GM10847 (cell line): Measurements from ENCODE around the gene KREMEN1.

Source experiments
- POLR2A ChIP-seq: IDR thresholded peaks from 2 replicates; pipeline ENCODE4 v1.6.1; 2011; ENCODE audit not compliant: insufficient read length; ENCODE audit errors: extremely low read depth

Gene KREMEN1

GRCh38 chr22:29204455-29205183 lies 131.8 kb downstream of the KREMEN1 start:
- TF ChIP-seq POLR2A = no peak

DNA sequence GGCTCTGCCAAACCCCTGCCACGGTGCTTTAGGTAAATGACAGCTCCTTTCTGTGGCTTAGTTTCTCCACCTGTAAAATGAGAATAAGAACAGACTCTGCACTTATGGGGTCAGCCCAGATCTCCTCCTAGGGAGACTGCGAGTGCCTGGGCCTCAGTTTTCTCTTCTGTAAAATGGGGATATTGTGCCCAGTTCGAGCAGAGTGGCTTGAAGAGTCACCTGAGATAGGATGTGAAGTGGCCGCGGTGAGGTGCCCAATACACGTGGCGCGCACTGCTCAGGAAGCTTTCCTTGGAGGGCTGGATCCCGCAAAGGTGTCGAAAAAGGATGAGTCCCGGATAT lies 132.4 kb downstream of the KREMEN1 start:
- no peak for TF ChIP-seq POLR2A

- TF ChIP-seq POLR2A = no peak
Observed at GRCh38 chr22:29205594-29206371, 132.9 kb downstream of the KREMEN1 start, which contains the start of gene EMID1. TSS of gene EMID1 (plus strand) at chr22:29205896. CDS start at chr22:29206039, 143 bp downstream.

GRCh38 chr22:29206372-29207242 lies 133.8 kb downstream of the KREMEN1 start:
- TF ChIP-seq POLR2A = no peak

DNA sequence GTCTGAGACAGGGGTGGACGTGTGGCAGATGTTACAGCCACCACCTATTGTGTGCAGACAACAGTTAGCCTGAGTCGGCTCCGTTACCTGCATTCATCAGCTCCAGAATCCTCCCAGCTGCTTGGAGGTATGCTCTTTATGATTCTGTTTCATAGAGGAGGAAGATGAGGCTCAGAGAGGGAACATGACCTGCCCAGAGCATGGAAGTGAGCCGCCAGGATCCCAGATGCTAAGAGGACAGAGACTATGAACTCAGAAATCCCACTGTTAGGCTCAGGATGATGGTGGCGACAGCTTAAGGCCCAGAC lies 134.4 kb downstream of the KREMEN1 start:
- no peak for TF ChIP-seq POLR2A

GRCh38 chr22:29207562-29208501 lies 135.0 kb downstream of the KREMEN1 start:
- TF ChIP-seq POLR2A = no peak

GRCh38 chr22:29208502-29208862 lies 135.6 kb downstream of the KREMEN1 start:
- TF ChIP-seq POLR2A = no peak

DNA sequence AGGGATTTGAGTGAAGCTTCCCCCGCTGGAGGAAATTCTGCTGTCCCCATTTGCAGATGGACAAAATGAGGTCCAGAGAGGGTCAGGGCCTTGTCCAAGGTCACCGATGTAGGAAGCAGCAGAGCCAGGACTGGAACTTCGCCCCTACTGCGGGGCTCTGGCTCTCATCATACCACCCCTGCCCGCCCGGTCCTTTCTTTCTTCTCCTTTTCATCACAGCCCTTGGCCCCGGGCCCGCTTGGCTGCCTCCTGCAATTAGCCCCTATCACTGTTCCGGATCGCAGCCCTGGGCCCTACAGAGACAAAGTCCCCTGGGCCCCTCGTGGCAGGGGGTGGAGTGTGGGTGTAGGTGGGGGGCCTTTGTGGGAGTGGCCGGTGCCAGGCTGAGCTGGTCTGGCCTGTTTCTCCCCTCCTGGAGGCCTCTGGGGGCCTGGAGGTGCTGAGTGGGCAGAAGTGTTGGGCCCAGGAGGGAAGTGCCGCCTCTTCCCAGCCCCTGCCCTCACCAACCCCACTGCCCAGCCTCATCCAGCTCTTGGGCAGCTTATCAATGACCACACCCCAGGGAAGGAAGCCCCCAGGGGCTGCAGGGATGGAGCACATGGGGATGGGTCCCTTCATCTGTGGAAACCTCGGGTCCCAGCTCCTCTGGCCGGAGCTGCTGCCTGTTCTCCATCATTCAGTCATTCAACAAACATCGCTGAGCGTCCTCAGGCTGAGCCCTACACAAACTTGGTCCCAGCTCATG lies 136.2 kb downstream of the KREMEN1 start:
- no peak for TF ChIP-seq POLR2A

- TF ChIP-seq POLR2A = no peak
Observed at GRCh38 chr22:29209624-29209929, 136.7 kb downstream of the KREMEN1 start.

DNA sequence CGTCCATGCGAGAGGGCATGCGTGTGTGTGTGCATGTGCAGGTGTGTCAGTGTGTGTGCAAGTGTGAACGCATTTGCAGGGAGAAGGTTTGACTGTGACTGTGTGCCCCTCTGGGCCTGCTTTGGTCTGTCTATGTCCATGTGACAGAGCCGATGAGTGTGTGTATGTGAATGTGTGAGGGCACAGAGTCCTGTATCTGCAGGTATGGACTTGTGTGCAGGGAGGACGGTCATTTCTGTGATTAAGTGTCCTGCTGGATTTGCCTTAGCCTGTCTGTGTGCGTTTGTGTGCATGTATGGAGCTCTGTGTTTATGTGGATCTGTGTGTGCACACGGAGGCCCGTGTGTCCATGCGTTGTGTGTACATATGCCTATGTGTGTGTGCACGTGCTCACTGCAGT lies 138.2 kb downstream of the KREMEN1 start:
- no peak for TF ChIP-seq POLR2A

- TF ChIP-seq POLR2A = no peak
Observed at GRCh38 chr22:29211466-29211865, 138.6 kb downstream of the KREMEN1 start.

DNA sequence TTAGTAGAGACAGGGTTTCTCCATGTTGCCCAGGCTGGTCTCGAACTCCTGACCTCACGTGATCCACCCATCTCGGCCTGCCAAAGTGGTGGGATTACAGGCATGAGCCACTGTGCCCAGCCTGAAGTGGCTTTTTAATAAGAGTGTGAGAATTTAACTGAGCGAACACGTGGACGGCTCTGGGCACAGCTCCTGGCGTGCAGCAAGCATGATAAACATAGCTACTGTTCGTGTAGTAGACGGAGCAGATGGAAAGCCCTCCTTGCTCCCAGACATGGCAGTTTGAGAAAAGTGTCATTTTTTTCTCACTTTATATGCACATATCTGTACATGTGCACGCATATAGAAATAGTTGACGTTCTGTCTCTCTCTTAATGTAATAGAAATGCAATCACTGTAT lies 139.9 kb downstream of the KREMEN1 start:
- TF ChIP-seq POLR2A = no peak

DNA sequence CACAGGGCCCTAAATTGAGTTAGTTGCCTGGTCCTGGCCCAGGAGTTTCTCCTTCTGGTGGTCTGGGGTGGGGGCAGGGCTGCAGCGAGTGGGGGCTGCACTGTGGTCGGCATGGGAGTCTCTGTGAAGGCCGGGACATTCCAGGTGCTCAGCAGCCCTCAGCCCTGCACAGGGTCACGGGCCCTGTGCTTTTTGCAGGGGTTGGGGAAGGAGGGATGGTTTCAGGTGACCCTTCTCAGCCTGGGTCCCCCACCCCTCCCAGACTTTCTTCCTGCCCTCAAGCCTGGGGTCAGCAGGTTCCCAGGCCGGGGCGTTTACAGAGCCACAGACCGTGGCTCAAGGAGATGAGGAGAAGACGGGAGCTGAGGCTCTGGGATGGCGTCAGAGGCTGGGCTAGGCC lies 140.7 kb downstream of the KREMEN1 start:
- no peak for TF ChIP-seq POLR2A

DNA sequence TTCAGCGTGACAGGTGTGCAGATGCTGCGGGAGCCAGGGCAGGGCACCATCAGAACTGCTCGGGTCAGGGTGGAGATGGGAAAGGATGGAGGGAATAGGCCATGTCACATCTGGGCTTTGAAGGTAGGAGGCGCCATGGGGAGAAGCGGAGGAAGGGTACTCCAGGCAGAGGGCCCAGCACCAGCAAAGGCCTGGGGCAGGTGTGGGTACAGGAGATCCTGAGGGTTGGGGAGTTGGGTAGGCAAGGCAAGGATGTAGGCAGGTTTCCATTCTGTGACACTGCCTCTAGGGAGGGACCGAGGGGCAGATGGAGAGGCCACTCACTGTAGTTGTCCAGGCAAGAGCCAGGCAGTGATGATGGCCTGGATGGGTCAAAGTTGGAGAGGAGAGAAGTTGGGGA lies 141.4 kb downstream of the KREMEN1 start:
- TF ChIP-seq POLR2A = no peak
